HG03520 (cell line): ENCODE results near the gene LDLRAD4.
A peak's percentile ranks its signal among the peaks of the same experiment; 100 is the strongest.
"Not testable (repeated sequence)": the region's sequence is repeated elsewhere in the genome, so short reads cannot be mapped to it uniquely, and the experiment has no call there.

Experiments used
- ATAC-seq: cut with Tn5 transposase; IDR thresholded peaks from one replicate; pipeline ENCODE4 v1.9.1; 2021; ENCODE audit warnings: mild to moderate bottlenecking, moderate library complexity; ENCODE audit not compliant: unreplicated experiment

Gene LDLRAD4

GRCh38 chr18:13476312-13476711 lies 257.8 kb downstream of the LDLRAD4 start:
- ATAC-seq, result not testable (repeated sequence)

- no peak for ATAC-seq
Observed at GRCh38 chr18:13477147-13477683, 258.7 kb downstream of the LDLRAD4 start.

- no peak for ATAC-seq
Observed at GRCh38 chr18:13480571-13481255, 262.2 kb downstream of the LDLRAD4 start.

GRCh38 chr18:13481331-13481730 lies 262.8 kb downstream of the LDLRAD4 start:
- no peak for ATAC-seq

GRCh38 chr18:13481820-13482617 lies 263.5 kb downstream of the LDLRAD4 start:
- peak; percentile 76 for ATAC-seq

- no peak for ATAC-seq
Observed at GRCh38 chr18:13482618-13482945, 264.0 kb downstream of the LDLRAD4 start.

GRCh38 chr18:13483316-13484270 lies 265.0 kb downstream of the LDLRAD4 start:
- no peak for ATAC-seq

GRCh38 chr18:13485182-13485581 lies 266.6 kb downstream of the LDLRAD4 start:
- no peak for ATAC-seq

GRCh38 chr18:13485604-13486003 lies 267.0 kb downstream of the LDLRAD4 start:
- no peak for ATAC-seq

GRCh38 chr18:13486284-13486683 lies 267.7 kb downstream of the LDLRAD4 start:
- ATAC-seq, result no peak

GRCh38 chr18:13486686-13487085 lies 268.1 kb downstream of the LDLRAD4 start:
- ATAC-seq, result no peak

- ATAC-seq, result no peak
Observed at GRCh38 chr18:13487237-13487636, 268.7 kb downstream of the LDLRAD4 start.

GRCh38 chr18:13488281-13488929 lies 269.8 kb downstream of the LDLRAD4 start:
- no peak for ATAC-seq

- not testable (repeated sequence) for ATAC-seq
Observed at GRCh38 chr18:13489303-13489702, 270.7 kb downstream of the LDLRAD4 start.

GRCh38 chr18:13491138-13491537 lies 272.6 kb downstream of the LDLRAD4 start:
- no peak for ATAC-seq

GRCh38 chr18:13492314-13492713 lies 273.8 kb downstream of the LDLRAD4 start:
- no peak for ATAC-seq

- no peak for ATAC-seq
Observed at GRCh38 chr18:13493079-13493478, 274.5 kb downstream of the LDLRAD4 start.

- ATAC-seq, result no peak
Observed at GRCh38 chr18:13493725-13494124, 275.2 kb downstream of the LDLRAD4 start.

GRCh38 chr18:13494871-13495445 lies 276.4 kb downstream of the LDLRAD4 start:
- no peak for ATAC-seq

GRCh38 chr18:13495961-13496360 lies 277.4 kb downstream of the LDLRAD4 start:
- ATAC-seq, result no peak
